Memory B cell (primary cell): ENCODE measurements around the gene FCGR2B.
"Not testable (repeated sequence)": the region's sequence is repeated elsewhere in the genome, so short reads cannot be mapped to it uniquely, and the experiment has no call there.

ENCODE experiments used
- ATAC-seq: fragments of 150-1000 bp; cut with Tn5 transposase; 2 replicates; pipeline ENCODE4 v1.10.0; 2021; ENCODE audit warnings: low read depth, mild to moderate bottlenecking, moderate library complexity
- DNase-seq, 2 donors: peaks; one replicate each; pipeline ENCODE4 v3.0.0; 2022; ENCODE audit warnings: low spot score in 2 of 2
- H3K27ac Mint-ChIP-seq: one replicate; pipeline ENCODE4 v1.8.0; 2022; ENCODE audit warnings: mild to moderate bottlenecking, moderate library complexity, mixed read lengths
- H3K27me3 Mint-ChIP-seq: one replicate; pipeline ENCODE4 v1.8.0; 2022; ENCODE audit warnings: mixed read lengths
- H3K36me3 Mint-ChIP-seq: one replicate; pipeline ENCODE4 v1.8.0; 2022; ENCODE audit warnings: mild to moderate bottlenecking, mixed read lengths
- H3K4me1 Mint-ChIP-seq: one replicate; pipeline ENCODE4 v1.8.0; 2022; ENCODE audit warnings: mixed read lengths
- H3K4me3 Mint-ChIP-seq: one replicate; pipeline ENCODE4 v1.8.0; 2022; ENCODE audit warnings: mild to moderate bottlenecking, moderate library complexity, mixed read lengths
- H3K9me3 Mint-ChIP-seq: one replicate; pipeline ENCODE4 v1.8.0; 2022; ENCODE audit warnings: mixed read lengths

FCGR2B gene

DNA sequence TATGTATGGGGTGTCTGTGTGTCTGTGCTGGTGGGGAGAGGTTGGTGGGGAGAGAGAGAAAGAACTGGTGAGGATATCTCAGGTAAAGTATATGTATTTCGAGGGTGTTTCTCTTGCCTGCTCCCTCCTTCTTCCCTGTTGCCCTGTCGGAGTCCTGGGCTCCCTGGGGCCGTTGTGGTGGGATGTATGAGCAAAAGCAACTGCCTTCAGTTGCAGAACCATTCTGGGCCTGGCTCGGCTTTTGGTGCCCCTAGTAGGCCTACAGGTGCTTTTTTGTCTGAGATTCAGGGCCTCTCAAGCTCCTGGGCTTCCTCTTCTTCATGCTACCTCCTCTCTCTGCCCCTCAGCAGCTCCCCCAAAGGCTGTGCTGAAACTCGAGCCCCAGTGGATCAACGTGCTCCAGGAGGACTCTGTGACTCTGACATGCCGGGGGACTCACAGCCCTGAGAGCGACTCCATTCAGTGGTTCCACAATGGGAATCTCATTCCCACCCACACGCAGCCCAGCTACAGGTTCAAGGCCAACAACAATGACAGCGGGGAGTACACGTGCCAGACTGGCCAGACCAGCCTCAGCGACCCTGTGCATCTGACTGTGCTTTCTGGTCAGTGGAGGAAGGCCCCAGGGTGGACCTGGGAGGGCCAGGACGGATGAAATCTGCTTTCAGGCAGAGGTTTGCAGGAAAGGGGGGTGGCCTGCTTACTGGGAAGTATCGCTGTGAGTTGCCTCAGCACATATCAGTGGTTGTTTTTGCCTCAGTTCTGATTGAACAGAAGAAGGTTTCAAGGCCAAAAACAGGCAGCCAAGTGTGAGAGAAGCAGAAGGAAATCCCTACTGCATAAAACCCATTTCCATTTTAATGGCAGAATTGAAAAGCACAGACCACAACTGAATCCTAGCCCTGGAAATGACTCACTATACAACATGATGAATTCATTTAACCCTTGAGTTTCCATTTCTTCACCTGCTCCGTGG lies 8.4 kb downstream of the FCGR2B start:
- not testable (repeated sequence) for H3K27ac Mint-ChIP-seq, DNase-seq, H3K4me3 Mint-ChIP-seq, H3K4me1 Mint-ChIP-seq, H3K27me3 Mint-ChIP-seq, H3K9me3 Mint-ChIP-seq, H3K36me3 Mint-ChIP-seq, ATAC-seq

DNA sequence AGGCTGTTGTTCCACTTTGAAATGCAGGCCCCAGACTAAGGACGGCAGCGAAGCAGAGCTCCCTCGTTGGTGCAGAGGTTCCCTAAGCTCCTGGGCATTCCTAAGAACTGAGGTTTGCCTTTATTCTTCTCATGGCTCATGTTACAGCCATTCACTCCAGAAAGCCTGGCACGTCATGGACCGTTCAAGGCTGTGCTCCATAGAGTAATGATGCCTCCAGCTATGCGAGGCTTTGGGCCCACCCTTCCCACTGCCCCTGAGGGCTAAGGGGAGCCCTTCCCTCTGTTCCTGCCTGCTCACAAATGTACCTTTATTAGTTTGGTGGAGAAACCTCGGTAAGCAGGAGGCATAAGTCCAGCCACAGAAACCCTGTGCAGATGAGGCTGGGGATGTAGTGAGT lies 10.5 kb downstream of the FCGR2B start:
- peaks cover 15% of the 10 kb centered on the region for H3K36me3 Mint-ChIP-seq
- H3K9me3 Mint-ChIP-seq, ATAC-seq, H3K27me3 Mint-ChIP-seq, H3K27ac Mint-ChIP-seq, DNase-seq, H3K4me3 Mint-ChIP-seq, H3K4me1 Mint-ChIP-seq: not testable (repeated sequence)

DNA sequence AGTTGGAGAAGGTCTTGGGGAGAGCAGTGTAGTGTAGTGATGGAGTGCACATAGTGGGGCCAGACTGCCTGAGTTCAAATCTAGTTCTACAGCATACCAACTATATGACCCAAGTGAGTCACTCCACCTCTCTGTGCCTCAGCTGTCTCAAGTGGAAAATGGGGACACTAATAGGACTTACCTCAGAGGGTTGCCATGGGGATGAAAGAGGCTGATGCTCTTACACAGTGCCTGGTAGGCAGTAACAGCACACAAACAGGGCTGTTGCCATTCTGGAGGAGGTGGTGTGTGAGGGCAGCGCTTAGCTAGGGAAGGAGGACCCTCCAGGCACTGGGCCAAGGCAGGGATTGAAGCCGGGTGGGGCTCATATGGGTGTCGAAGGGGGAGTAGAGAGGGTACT lies 11.5 kb downstream of the FCGR2B start:
- not testable (repeated sequence) for H3K27me3 Mint-ChIP-seq, H3K4me3 Mint-ChIP-seq, H3K9me3 Mint-ChIP-seq, H3K27ac Mint-ChIP-seq, H3K4me1 Mint-ChIP-seq, ATAC-seq, DNase-seq
- H3K36me3 Mint-ChIP-seq = peaks cover 17% of the 10 kb centered on the region

DNA sequence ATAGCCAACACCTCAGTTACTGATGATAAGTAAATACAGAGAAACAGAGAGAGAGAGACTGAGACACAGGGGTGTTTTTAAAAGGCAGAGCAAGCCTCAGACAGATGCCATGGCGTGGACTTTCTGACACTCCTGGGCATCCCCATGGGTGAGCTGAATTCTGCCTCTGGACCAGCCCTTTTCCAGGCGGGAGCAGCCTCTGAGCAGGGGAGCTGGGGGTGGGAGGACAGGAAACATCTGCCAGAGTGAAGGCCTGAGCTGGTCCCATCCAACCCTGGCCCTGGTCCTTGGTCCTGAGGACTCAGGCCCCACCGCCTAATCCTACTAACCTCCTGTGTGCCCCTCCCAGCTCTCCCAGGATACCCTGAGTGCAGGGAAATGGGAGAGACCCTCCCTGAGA lies 12.0 kb downstream of the FCGR2B start:
- not testable (repeated sequence) for DNase-seq, H3K27me3 Mint-ChIP-seq, H3K4me1 Mint-ChIP-seq, ATAC-seq, H3K9me3 Mint-ChIP-seq, H3K27ac Mint-ChIP-seq, H3K4me3 Mint-ChIP-seq
- peaks cover 17% of the 10 kb centered on the region for H3K36me3 Mint-ChIP-seq

DNA sequence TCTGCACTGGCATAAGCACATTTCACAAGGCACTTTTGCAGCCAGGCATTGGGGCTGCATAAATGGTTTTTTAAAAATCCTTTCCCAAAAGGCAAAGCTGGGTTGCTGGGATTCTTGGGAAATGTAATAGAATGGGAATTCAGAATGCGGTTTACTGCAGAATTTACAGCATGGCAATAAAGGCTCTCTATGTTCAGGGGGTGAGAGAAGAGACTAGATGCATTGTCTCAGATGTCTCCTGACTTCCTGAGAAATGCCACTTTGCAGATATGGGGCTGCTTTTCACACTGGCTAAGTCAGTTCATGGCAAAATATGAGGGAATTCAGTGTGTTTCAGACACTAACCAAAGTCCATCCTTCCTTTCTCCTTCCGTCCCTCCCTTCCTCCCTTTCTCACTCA lies 13.5 kb downstream of the FCGR2B start:
- H3K4me3 Mint-ChIP-seq = no peak overlapping the region
- peaks cover 3% of the 10 kb centered on the region for H3K4me1 Mint-ChIP-seq
- no peaks in the 10 kb centered on the region for H3K27me3 Mint-ChIP-seq
- DNase-seq (no peak), ATAC-seq (no peak)
- H3K27ac Mint-ChIP-seq = no peak overlapping the region
- peaks cover 14% of the 10 kb centered on the region for H3K36me3 Mint-ChIP-seq
- no peaks in the 10 kb centered on the region for H3K9me3 Mint-ChIP-seq

DNA sequence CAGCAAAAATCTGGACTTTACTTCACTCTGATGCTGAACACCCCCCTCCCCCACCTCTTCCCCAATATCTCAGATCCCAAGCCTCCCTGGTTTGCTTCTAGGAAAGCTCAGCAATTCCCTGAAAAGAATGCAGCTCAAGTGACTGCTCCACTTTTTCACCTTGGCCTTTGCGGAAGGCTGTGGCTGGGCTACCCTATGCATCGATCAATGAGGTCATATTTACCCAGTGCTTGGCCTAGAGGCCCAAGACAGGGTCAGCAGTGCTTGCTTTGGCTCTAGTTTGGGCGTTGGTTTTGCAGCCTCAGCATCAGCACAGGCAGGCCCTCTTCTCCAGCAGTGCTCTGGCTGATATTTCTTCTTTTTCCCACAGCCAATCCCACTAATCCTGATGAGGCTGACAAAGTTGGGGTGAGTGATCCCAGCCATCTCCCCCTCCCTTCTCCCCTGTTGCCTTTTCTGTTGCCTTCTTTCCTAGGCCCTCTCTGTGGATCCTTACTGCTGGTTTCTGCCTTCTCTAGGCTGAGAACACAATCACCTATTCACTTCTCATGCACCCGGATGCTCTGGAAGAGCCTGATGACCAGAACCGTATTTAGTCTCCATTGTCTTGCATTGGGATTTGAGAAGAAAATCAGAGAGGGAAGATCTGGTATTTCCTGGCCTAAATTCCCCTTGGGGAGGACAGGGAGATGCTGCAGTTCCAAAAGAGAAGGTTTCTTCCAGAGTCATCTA lies 14.2 kb downstream of the FCGR2B start:
- H3K36me3 Mint-ChIP-seq = peaks cover 18% of the 10 kb centered on the region
- H3K27me3 Mint-ChIP-seq = no peaks in the 10 kb centered on the region
- no peak overlapping the region for H3K27ac Mint-ChIP-seq
- ATAC-seq (no peak), DNase-seq (no peak)
- H3K4me1 Mint-ChIP-seq = peaks cover 3% of the 10 kb centered on the region
- H3K9me3 Mint-ChIP-seq = no peaks in the 10 kb centered on the region
- no peak overlapping the region for H3K4me3 Mint-ChIP-seq

DNA sequence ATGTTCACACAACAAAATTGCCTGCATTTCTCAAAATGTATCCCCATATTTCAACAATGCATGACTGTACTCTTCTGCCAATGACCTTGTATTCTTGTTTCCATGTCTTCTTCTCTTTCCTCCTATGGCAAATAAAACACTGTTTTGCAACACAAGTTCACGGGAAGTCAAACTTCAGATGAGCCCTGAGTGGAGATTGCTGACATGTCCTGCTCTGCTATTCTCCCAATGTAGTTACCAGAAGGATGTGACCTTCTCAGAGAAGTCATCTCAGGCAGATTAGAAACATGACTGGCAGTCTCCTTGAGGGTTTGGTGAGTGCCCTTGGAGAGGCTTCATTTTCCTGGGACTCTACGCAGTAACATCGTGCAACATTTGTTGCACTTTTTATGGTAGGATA lies 15.6 kb downstream of the FCGR2B start:
- Mint-ChIP-seq H3K27ac (no peak overlapping the region), H3K4me3 (no peak overlapping the region), H3K9me3 (no peaks in the 10 kb centered on the region), H3K36me3 (peaks cover 18% of the 10 kb centered on the region), H3K27me3 (no peaks in the 10 kb centered on the region), H3K4me1 (peaks cover 3% of the 10 kb centered on the region)
- DNase-seq (no peak), ATAC-seq (no peak)

DNA sequence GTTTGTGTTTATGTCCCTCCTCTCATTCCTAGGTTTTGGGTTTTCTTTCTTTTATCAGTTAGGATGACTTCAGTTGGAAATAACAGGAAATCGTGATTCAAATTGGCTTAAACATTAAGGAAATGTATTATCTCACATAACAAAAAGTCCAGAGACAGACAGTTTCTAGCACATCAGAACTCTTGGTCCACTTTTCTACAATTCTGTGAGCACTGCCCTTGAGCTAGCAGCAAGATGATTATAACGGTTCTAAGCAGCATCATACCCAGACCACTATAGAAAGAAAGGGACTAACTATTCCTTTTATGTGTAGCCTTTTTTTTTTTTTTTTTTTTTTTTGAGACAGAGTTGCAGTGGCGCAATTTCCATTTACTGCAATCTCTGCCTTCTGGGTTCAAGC lies 18.9 kb downstream of the FCGR2B start:
- no peak overlapping the region for H3K4me3 Mint-ChIP-seq
- peaks cover 6% of the 10 kb centered on the region for H3K4me1 Mint-ChIP-seq
- H3K9me3 Mint-ChIP-seq = no peaks in the 10 kb centered on the region
- peaks cover 27% of the 10 kb centered on the region for H3K36me3 Mint-ChIP-seq
- peak overlapping the region; percentile 43 for H3K27ac Mint-ChIP-seq
- no peak for ATAC-seq
- no peak for DNase-seq
- no peaks in the 10 kb centered on the region for H3K27me3 Mint-ChIP-seq

DNA sequence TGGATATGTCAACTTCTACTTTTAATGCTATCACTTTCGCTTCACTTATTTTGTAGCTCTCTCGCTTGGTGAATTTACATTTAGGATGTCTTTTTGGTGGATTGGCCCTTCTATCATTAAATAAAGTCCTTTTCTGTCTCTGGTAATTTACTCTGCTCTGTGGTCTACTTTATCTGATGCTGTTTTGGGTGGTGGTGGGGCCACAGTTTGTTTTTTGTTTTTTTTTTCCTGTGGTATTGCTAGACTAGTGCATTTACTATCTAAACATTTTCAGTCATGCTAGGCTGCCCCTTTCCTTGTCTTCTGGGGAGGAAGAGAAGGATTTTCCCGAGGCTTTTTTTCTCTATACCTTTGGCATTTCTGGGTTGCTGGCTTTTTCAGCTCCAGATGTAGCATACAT lies 26.0 kb downstream of the FCGR2B start:
- Mint-ChIP-seq H3K27ac (no peak overlapping the region), H3K27me3 (no peaks in the 10 kb centered on the region), H3K36me3 (peaks cover 12% of the 10 kb centered on the region), H3K4me3 (no peak overlapping the region), H3K9me3 (no peaks in the 10 kb centered on the region), H3K4me1 (peaks cover 9% of the 10 kb centered on the region)
- no peak for DNase-seq
- ATAC-seq = no peak

DNA sequence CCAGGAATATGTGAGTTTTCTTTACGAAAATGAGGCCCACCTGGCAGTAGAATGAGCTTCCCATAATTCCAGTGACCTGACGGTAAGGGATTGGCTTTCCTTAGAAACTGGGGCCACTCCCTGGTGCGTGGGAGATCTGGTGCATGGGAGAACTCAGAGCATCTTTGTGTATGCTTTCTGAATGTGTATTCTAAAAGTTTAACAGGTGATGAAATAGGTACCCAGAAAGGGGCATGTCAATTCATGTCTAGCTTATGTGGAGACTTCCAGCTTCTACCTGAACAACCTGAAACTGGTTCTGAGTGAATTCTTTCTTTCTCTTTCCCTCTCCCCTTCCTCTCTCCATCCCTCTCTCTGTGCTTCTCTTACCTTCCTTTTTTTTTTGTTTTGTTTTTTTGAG lies 28.9 kb downstream of the FCGR2B start:
- no peaks in the 10 kb centered on the region for H3K27me3 Mint-ChIP-seq
- H3K4me3 Mint-ChIP-seq = no peak overlapping the region
- peaks cover 5% of the 10 kb centered on the region for H3K36me3 Mint-ChIP-seq
- peaks cover 1% of the 10 kb centered on the region for H3K9me3 Mint-ChIP-seq
- DNase-seq (no peak), ATAC-seq (no peak)
- peaks cover 9% of the 10 kb centered on the region for H3K4me1 Mint-ChIP-seq
- H3K27ac Mint-ChIP-seq = no peak overlapping the region

DNA sequence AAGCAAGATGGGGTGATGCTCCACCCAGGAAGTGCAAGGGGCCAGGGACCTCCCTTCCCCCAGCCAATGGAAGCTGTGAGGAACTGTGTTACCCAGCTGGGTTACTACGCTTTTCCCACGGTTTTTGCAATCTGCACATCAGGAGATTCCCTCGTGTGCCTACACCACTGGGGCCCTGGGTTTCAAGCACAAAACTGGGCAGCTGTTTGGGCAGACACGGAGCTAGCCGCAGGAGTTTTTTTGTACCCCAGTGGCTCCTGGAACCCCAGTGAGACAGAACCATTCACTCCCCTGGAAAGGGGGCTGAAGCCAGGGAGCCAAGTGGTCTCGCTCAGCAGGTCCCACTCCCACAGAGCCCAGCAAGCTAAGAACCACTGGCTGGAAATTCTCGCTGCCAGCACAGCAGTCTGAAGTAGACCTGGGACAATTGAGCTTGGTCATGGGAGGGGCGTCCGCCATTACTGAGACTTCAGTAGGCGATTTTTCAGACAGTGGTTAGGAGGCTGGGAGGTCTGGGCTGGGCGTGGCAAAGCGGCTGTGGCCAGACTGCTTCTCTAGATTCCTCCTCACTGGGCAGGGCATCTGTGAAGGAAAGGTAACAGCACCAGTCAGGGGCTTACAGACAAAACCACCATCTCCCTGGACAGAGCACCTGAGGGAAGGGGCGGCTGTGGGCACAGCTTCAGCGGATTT lies 30.2 kb downstream of the FCGR2B start:
- not testable (repeated sequence) for H3K4me3 Mint-ChIP-seq, ATAC-seq, H3K36me3 Mint-ChIP-seq, DNase-seq, H3K27me3 Mint-ChIP-seq, H3K4me1 Mint-ChIP-seq, H3K27ac Mint-ChIP-seq, H3K9me3 Mint-ChIP-seq

DNA sequence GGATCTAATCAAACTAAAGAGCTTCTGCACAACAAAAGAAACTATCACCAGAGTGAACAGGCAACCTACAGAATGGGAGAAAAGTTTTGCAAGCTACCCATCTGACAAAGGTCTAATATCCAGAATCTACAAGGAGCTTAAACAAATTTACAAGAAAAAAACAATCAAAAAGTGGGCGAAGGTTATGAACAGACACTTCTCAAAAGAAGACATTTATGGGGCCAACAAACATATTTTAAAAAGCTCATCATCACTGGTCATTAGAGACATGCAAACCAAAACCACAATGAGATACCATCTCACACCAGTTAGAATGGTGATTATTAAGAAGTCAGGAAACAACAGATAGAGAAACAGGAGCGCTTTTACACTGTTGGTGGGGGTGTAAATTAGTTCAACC lies 35.4 kb downstream of the FCGR2B start:
- H3K9me3 Mint-ChIP-seq, H3K27ac Mint-ChIP-seq, H3K4me1 Mint-ChIP-seq, H3K4me3 Mint-ChIP-seq, DNase-seq, H3K27me3 Mint-ChIP-seq, ATAC-seq, H3K36me3 Mint-ChIP-seq: not testable (repeated sequence)

DNA sequence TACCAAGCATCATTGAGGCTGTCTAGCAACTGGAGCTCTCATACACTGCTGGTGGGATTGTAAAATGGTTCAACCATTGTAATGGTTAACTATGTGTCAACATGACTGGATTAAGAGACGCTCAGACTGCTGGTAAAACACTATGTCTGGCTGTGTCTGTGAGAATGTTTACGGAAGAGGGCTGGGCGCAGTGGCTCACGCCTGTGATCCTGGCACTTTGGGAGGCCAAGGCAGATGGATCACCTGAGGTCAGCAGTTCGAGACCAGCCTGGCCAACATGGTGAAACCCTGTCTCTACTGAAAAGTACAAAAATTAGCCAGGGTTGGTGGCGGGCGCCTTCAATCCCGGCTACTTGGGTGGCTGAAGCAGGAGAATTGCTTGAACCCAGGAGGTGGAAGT lies 39.3 kb downstream of the FCGR2B start:
- no peaks in the 10 kb centered on the region for H3K27me3 Mint-ChIP-seq
- no peak overlapping the region for H3K27ac Mint-ChIP-seq
- peaks cover 9% of the 10 kb centered on the region for H3K4me1 Mint-ChIP-seq
- DNase-seq = no peak
- H3K4me3 Mint-ChIP-seq = no peak overlapping the region
- ATAC-seq = no peak
- H3K36me3 Mint-ChIP-seq = no peaks in the 10 kb centered on the region
- H3K9me3 Mint-ChIP-seq = peaks cover 3% of the 10 kb centered on the region

DNA sequence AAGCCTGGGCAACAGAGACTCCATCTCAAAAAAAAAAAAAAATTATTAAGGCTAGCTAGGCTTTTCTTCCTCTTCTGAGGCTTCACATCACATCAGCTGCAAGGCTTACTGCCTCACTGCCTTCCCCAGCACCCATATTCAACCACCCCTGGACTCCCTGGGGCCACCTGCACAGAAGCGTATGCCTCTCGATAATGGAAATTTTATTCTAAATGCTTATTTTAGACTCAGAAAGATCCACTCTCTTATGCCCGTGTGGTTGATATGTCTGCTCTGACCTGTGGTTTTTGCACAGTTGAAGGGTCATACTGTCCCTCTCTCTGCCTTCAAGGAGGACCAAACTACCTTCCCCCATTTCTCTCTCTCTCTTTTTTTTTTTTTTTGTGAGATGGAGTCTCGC lies 42.6 kb downstream of the FCGR2B start:
- ATAC-seq (peak; percentile 90), DNase-seq (peak; percentile 42 to 63)
- Mint-ChIP-seq H3K27ac (no peak overlapping the region), H3K36me3 (peaks cover 10% of the 10 kb centered on the region), H3K4me1 (peaks cover 21% of the 10 kb centered on the region), H3K4me3 (peak overlapping the region; percentile 63), H3K27me3 (no peaks in the 10 kb centered on the region), H3K9me3 (no peaks in the 10 kb centered on the region)
